GM19239 (cell line): Measurements from ENCODE around the gene IFNA16.
"Not testable (repeated sequence)": the region's sequence is repeated elsewhere in the genome, so short reads cannot be mapped to it uniquely, and the experiment has no call there.

ENCODE experiments used
- DNase-seq: peaks from one replicate; pipeline ENCODE4 v3.0.0; 2011; ENCODE audit warnings: low spot score; ENCODE audit not compliant: insufficient read length
- FAIRE-seq: peaks from 2 replicates; lab custom pipeline; 2011; peaks lifted over from hg19 to GRCh38; lab: Jason Lieb, UNC

The IFNA16 gene

DNA sequence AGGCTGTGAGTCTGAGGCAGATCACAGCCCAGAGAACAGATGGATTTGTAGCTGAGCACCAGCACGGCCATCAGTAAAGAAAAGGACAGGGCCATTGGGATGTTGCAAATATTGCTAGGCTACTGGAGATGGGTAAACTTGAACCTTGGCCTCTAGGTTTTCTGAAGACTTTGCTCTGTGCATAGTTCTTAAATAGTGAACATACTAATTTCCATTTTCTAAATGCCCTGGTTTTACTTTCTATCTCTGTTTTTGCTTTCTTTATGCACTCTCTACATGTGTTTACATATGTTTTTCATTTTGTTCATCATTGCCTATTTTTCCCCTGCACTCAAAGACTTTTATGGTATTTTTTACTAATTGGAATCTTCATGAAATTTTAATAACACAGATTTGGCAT, at the start of gene IFNA16:
Gene IFNA16 (minus strand): TSS at position 101 of the 400 bp plus-strand sequence. CDS start 6 bp downstream, at position 95.
- FAIRE-seq, DNase-seq: not testable (repeated sequence)

DNA sequence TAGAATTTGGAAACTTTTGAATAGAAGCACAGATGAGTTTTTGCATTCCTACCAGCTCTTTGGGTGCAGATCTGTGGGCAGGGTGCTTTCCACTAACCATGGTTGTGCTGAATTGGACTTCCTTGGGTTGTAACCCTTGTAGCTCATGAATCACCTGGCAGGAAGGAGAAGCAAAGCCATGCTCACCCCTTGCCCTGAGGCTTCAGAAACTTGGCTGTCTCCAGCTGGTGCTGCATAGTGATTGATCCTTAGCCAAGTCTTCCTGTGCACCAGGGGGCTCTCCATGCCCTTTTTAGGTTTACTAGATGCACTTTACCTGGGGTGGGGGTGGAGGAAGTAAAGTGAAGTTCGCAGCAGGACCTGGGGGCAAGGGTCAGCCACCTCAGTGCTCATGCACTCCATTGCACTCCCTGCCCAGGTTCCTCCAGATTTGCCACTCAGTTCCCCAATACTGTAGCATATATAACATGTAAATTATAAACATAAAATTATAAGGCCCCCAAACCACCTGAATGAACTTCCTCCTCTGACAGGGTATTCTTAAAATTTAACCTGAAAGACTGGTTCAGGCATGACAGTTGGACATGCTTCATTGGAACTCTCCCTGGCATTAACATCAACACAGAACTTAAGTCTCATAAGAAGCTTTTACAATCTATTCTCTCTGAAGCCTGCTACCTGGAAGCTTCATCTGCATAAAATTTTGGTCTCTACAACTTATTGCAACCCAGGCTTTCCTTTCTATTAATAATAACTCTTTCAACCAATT, 48.5 kb upstream of the IFNA16 start:
- no peak for DNase-seq
- no peak for FAIRE-seq

DNA sequence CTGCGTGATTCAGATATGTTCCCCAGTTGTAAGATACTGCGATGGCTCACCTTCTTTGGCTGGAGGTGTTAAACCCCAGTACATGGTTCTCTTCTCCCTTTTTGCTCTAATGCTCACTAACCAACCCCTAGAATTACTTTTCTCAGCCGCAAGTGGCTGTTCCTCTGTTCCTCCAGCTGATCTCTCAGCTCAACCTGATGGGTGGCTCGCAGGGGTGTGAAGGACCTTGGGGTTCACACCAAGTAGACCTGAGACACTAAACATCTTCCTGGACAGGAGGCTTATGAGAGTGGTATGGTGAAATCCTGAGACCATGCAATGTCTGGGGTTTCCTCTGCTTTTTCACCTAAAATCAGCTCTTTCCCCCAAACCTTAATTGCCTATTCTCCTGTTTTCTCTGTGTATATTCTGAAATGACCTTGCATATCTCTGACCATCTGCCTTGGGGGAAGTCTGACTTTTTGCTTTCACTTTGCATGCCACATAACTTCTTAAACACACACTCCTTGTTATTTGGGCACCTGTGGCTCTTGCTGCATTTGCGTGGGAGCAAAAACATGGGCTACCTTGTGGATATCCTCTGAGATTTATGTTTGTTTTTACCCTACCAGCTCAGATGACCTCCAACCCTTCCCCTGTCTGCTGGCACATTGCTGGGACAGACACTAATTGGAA, 38.6 kb upstream of the IFNA16 start:
- peak; percentile 44 for FAIRE-seq
- no peak for DNase-seq

DNA sequence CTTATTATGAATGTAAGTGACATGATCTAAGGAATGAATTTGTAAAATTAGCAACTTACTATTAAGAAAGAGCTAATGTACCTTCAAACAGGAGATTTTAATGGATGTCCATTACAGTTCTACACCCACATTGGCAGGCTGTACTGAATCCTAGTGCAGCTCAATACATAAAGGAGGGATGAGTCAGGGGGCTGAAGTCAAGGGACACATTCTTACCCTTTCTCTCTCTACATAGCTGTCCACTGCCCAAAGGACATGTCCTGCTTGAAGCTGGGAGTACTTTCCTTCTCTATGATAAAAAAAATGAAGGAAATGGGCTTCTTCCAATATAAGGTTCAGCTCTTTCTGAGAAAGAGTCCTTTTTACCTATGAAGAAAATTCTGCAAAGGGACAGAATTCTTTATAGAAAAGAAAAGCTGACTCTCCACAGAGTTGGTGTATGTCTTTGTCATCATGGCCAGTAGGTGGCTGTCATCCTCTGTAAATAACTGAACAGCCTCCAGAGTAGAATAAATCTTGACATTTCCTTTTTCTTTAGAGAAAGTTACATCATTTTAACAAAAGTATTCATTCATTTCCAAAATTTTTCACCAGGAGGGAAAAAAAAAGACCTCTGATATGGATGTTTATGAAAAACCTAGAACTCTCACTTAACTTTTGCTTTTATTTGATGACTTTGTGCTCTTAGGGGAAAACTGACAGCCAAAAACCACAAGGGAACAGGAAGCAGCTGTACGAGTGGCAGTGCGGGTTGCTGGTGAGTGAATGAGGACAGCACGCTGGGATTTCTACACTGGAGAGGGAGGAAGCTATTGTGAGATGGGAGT, 35.8 kb upstream of the IFNA16 start:
- peak; percentile 89 for FAIRE-seq
- no peak for DNase-seq

DNA sequence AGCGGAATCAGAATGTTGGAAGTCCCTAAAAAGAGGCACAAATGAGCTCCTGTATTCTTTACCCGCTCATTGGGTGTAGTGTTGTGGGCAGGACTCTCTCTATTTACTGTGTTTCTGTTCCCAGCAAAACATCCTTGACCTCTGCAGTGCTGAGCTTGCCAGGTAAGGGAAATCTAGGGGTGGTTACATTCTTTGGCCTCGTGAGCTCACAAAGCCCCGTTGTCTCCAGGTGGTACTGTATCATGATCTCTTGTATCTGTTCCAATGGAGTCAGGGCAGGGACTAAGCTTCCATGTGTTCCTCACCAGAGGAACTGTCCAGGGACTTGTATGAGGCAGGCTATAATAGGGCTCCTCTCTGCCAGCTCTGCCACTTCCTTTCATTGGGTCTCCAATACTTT, 34.5 kb upstream of the IFNA16 start:
- FAIRE-seq: no peak
- DNase-seq: no peak

DNA sequence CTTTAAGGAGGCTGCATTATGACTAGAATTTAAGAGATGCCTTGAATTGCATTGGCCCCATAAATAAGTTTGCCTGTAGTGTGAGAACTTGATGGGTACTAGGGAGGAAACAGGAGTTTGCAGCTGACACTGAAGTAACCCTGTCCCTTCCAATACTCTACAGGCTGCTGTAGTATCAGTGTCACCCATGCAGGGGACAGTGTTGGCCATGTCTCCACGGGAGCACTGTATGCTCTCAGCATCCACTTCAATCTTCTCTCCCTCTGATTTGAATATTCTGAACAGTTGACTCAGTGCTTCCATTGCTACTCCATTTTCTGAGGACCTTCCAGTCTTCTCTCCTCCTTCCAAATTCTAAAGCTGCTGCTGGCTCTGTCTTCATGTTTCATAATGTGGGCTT, 34.1 kb upstream of the IFNA16 start:
- DNase-seq: no peak
- FAIRE-seq: no peak

DNA sequence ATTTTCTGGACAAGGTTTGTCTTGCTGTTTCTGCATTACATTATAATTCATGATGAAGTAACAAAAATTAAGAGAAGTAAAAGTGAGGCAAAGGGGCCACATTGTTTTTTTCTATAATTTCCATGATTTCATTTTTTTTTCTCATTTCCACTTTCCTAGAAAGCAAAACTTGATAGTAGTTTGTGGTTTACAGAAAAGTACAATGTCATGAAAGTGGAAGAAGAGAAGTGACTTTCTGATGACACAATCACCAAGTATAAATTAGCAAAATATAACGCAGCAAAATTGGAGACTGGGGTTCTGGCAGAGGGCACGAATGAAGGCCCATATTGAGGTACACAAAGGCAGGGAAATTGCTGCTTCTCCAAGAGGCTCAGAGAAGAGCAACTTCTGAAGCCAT, 27.7 kb upstream of the IFNA16 start:
- DNase-seq (no peak), FAIRE-seq (no peak)

DNA sequence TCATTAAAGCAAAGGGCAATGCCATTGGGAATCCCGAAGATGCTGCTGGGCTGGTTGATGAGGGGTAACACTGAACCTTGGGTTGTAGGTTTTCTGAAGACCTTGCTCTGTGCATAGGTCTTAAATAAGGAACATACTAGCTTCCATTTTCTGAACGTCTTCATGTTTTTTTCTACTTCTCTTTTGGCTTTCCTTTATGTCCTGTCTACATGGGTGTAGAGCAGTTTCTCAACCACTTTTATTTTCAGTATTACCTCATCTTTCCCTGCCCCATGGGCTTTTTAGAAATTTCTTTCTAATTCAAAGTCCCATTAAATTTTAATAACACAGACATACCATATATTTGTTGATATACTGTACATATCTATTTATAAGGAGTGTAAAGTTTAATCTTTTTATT, 22.8 kb upstream of the IFNA16 start, which contains the start of gene IFNA14:
Gene IFNA14 (minus strand): TSS at position 95 of the 400 bp plus-strand sequence. CDS start 70 bp downstream, at position 25.
- FAIRE-seq (peak; percentile 33), DNase-seq (no peak)

DNA sequence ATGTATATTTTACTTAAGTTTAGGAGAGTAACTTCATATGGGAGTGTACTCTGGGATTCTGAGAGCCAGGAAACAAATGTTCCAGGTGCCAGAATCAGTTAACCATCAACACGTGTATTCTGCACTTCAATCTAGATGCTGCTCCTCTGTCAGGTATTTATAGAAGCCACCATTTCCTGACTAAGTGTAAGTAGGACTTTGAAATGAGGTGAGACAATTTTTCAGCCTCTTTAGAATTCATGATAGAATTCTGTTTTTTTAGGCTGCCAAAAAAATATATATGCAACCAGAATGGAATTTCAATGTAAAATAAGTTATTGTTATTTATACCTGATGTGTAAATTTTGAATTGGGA, 19.2 kb upstream of the IFNA16 start:
- not testable (repeated sequence) for FAIRE-seq, DNase-seq

DNA sequence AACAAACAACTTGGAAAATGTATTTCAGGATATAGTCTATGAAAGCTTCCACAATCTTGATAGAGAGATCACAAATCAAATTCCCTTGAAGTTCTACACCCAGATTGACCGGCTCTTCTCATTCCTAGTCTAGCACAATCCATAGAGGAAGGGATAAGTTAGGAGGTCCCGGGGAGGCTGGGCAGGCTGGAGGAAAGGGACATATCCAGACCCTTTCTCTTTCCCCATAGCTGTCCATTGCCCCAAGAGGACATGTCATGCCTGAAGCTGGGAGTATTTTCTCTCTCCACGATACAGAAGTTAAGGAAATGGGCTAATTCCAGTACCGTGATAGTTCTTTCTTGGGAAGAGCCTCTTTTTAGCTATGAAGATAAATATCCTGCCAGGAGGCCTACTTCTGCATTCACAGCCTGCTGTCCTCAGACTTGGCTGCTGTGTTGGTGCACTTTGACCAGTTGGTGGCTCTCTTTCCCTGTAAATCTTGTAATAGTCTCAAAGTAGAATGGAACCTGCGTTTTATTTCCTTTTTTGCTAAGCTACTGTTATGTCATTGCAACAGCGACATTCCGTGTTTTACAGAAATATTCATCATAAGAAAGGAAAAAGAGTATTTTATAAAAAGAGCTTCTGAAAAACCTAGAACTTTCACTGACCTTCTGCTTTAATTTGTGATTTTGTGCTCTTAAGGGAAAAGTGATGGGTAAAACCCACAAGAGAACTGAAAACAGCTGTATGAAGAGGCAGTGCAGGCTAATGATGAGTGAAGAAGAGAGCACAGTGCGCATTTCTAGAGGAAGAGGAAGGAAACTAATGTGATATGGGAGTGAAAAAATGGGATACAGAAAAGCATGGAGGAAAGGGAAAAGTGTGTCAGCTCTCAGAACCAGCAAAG, 18.6 kb upstream of the IFNA16 start:
- peak; percentile 91 for FAIRE-seq
- not testable (repeated sequence) for DNase-seq

DNA sequence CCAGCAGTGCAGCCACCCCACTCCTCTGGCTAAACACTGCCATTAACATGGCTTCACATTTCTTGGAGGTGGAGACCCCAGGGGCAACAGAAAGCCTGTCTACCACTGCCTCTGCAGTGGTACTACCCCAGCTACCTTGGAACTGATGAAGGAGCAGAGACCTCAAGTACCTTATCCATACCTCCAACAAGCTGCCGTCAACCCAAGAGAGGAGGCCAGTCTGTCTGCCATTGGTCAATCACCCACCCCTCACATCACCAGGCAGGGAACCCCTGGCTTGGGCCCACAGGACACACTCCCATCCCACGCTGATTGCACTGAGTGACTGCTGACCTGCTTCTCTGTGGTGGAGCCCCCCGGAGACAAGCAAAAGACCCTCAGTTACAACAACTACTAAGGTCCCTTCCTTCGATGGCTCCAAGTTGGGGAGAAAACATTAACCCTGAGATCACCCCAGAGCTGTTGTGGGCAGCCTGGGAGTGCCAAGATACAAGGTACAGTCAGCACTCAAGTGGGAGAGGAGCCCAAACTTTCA, 17.1 kb upstream of the IFNA16 start:
- no peak for FAIRE-seq

DNA sequence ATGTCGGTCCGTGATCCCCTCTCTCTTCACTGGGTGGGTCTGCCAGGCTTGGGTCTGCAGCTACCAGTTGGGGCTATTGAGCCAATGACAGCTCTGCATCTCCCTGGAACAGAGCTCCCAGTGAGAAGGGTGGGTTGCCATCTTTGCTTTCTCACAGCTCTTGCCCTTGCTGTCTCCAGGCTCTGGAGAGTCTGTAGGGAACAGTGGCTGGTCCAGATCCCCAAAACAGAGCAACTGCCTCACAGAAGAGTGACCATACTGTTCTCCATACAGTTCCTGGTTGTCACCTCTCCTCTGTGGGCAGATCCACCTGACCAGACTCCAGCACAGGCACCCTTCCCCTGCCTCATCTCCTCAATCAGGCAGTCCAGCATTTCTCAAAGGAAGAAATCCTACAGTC, 16.1 kb upstream of the IFNA16 start:
- DNase-seq: no peak
- FAIRE-seq: no peak

More for the DNA sequence above, 17.1 kb upstream of the IFNA16 start:
- DNase-seq: no peak

DNA sequence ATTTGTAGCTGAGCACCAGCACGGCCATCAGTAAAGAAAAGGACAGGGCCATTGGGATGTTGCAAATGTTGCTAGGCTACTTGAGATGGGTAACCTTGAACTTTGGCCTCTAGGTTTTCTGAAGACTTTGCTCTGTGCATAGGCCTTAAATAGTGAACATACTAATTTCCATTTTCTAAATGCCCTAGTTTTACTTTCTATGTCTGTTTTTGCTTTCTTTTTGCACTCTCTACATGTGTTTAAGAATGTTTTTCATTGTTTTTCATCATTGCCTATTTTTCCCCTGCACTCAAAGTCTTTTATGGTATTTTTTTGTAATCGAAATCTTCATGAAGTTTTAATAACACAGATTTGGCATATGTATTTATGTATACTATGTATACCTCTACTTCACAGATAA, 11.0 kb upstream of the IFNA16 start, which contains the start of gene IFNA17:
Gene IFNA17 (minus strand): TSS at position 101 of the 400 bp plus-strand sequence. CDS start 49 bp downstream, at position 52.
- FAIRE-seq (no peak), DNase-seq (no peak)

DNA sequence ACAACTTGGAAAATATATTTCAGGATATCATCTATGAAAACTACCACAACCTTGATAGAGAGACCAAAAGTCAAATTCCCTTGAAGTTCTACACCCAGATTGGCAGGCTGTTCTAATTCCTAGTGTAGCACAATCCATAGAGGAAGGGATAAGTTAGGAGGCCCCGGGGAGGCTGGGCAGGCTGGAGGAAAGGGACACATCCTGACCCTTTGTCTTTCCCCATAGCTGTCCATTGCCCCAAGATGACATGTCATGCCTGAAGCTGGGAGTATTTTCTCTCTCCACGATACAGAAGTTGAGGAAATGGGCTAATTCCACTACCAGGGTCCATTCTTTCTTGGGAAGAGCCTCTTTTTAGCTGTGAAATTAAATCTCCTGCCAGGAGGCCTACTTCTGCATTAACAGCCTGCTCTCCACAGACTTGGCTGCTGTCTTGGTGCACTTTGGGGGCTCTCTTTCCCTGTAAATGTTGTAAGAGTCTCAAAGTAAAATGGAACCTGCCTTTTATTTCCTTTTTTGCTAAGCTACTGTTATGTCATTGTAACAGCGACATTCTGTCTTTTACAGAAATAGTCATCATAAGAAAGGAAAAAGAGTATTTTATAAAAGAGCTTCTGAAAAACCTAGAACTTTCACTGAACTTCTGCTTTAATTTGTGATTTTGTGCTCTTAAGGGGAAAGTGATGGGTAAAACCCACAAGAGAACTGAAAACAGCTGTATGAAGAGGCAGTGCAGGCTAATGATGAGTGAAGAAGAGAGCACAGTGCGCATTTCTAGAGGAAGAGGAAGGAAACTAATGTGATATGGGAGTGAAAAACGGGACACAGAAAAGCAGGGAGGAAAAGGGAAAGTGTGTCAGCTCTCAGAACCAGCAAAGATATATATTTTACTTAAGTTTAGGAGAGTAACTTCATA, 3.4 kb downstream of the IFNA16 start:
- FAIRE-seq: peak; percentile 72
- DNase-seq: not testable (repeated sequence)

DNA sequence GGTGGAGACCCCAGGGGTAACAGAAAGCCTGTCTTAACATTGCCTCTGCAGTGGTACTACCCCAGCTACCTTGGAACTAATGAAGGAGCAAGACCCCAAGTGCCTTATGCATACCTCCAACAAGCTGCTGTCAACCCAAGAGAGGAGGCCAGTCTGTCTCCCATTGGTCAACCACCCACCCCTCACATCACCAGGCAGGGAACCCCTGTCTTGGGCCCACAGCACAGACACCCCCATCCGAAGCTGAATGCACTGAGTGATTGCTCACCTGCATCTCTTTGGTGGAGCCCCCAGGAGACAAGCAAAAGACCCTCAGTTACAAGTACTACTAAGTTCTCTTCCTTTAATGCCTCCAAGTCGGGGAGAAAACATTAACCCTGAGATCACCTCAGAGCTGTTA, 5.0 kb downstream of the IFNA16 start:
- not testable (repeated sequence) for FAIRE-seq, DNase-seq

DNA sequence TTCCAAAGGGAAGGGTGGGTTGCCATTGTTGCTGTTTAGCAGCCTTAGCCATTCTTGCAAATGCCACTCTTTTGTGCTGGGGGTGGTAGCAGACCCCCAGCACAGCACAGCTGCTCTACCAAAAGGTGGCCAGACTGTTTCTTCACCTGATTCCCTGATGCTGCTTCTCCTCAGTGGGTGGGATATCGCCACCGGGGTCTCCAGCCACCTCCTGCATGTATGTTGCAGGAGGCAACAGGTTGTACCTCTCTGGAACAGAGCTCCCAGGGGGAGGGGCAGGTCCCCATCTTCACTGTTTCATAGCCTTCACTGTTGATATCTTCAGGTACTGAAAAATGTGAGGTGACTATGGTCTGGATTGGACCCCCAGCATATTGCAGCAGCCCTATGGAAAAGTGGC, 6.3 kb downstream of the IFNA16 start:
- DNase-seq, FAIRE-seq: not testable (repeated sequence)

DNA sequence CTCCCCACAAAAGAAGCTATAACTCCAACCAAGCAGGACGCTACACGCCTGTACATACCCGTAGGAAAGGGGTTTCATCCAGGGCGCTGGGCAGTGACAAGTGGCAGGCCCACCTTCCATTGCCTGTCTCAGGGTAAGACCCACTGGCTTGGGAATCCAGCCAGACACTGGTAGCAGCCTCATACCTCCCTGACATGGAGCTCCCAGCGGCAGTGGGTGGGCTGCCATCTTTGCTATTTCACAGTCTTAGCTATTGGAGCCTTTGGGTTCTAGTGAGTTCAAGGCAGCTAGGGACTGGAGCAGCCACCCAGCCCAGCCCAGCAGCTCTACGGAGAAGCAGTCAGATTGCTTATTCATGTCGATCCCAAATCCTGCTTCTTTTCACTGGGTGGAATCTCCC, 6.8 kb downstream of the IFNA16 start:
- DNase-seq: no peak
- FAIRE-seq: no peak

DNA sequence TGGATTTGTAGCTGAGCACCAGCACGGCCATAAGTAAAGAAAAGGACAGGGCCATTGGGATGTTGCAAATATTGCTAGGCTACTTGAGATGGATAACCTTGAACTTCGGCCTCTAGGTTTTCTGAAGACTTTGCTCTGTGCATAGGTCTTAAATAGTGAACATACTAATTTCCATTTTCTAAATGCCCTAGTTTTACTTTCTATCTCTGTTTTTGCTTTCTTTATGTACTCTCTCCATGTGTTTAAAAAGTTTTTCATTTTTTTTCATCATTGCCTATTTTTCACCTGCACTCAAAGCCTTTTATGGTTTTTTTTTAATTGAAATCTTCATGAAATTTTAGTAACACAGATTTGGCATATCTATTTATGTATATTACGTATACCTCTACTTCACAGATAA, 10.1 kb downstream of the IFNA16 start, which contains the start of gene IFNA10:
Gene IFNA10 (minus strand): TSS at position 101 of the 400 bp plus-strand sequence. CDS start 46 bp downstream, at position 55.
- FAIRE-seq, DNase-seq: not testable (repeated sequence)
